CD14-positive monocyte (primary cell): Measurements from ENCODE around the gene SLC43A3. TPM values are rescaled to one million over a fixed set of nuclear protein-coding genes. Genes with fewer than 3 reads are reported as not detected.

ENCODE experiments used
- DNase-seq, 3 donors: peaks; one replicate each; pipeline ENCODE4 v3.0.0-alpha.2; 2011 to 2022
- H2AFZ ChIP-seq: 2 replicates; pipeline ENCODE4 v1.6.0; 2012; ENCODE audit warnings: mild to moderate bottlenecking, low read depth, low read length, inconsistent platforms; ENCODE audit not compliant: insufficient read depth, poor library complexity, severe bottlenecking
- H3K27ac ChIP-seq, 2 donors: 1 replicate in 1 of 2; 2 replicates in 1 of 2; pipeline ENCODE4 v1.5.1; 2012 to 2013; ENCODE audit warnings: low read length in 2 of 2, control low read depth in 1 of 2, inconsistent platforms in 1 of 2, low read depth in 1 of 2, mild to moderate bottlenecking in 1 of 2
- H3K27me3 ChIP-seq, 2 donors: one replicate each; pipeline versions ENCODE4 v1.6.0 to v1.6.1; 2011 to 2013; ENCODE audit warnings: low read length in 2 of 2; ENCODE audit not compliant: control insufficient read depth in 2 of 2, insufficient read depth in 2 of 2
- H3K36me3 ChIP-seq, 2 donors: replicated peaks in 1 of 2; 1 replicate in 1 of 2; 2 replicates in 1 of 2; pipeline versions ENCODE4 v1.5.1 to v1.6.1; 2012 to 2013; ENCODE audit warnings: low read length in 2 of 2, control low read depth in 1 of 2, inconsistent platforms in 1 of 2, mild to moderate bottlenecking in 1 of 2; ENCODE audit not compliant: insufficient read depth in 2 of 2, control insufficient read depth in 1 of 2
- H3K4me1 ChIP-seq, 2 donors: 1 replicate in 1 of 2; 2 replicates in 1 of 2; pipeline versions ENCODE4 v1.5.1 to v1.6.1; 2012 to 2013; ENCODE audit warnings: low read length in 2 of 2, control low read depth in 1 of 2, inconsistent platforms in 1 of 2, mild to moderate bottlenecking in 1 of 2, moderate library complexity in 1 of 2; ENCODE audit not compliant: insufficient read depth in 2 of 2, control insufficient read depth in 1 of 2
- H3K4me2 ChIP-seq: replicated peaks from 2 replicates; pipeline ENCODE3; 2012; ENCODE audit warnings: low read length, moderate library complexity, mild to moderate bottlenecking; ENCODE audit not compliant: poor library complexity, severe bottlenecking; ENCODE audit errors: extremely low read depth
- H3K4me3 ChIP-seq, 3 experiments: fragments of 200-600 bp in 1 of 3; sonication (generic) in 1 of 3; replicated peaks in 1 of 3; 1 replicate in 2 of 3; 2 replicates in 1 of 3; pipeline ENCODE4 v1.5.1; 2011 to 2013; ENCODE audit warnings: low read length in 3 of 3, mild to moderate bottlenecking in 3 of 3, control low read depth in 2 of 3, low read depth in 2 of 3, inconsistent platforms in 1 of 3, moderate library complexity in 1 of 3
- H3K79me2 ChIP-seq: 2 replicates; pipeline ENCODE4 v1.6.0; 2012; ENCODE audit warnings: mild to moderate bottlenecking, control low read depth, inconsistent platforms, low read length, moderate library complexity; ENCODE audit not compliant: insufficient read depth
- H3K9ac ChIP-seq: 2 replicates; pipeline ENCODE4 v1.6.0; 2017; ENCODE audit warnings: low read length, mild to moderate bottlenecking; ENCODE audit not compliant: insufficient read depth, poor library complexity, severe bottlenecking
- H3K9me3 ChIP-seq, 2 donors: replicated peaks in 1 of 2; 1 replicate in 1 of 2; 2 replicates in 1 of 2; pipeline versions ENCODE4 v1.5.1 to v1.6.1; 2012 to 2013; ENCODE audit warnings: low read length in 2 of 2, control low read depth in 1 of 2; ENCODE audit not compliant: control insufficient read depth in 1 of 2, insufficient read depth in 1 of 2
- H4K20me1 ChIP-seq: 2 replicates; pipeline ENCODE4 v1.6.0; 2012; ENCODE audit warnings: mild to moderate bottlenecking, low read length, control low read depth, moderate library complexity; ENCODE audit not compliant: insufficient read depth
- H3K27ac Mint-ChIP-seq, 7 donors: one replicate each; pipeline ENCODE4 v1.8.0; 2020; ENCODE audit warnings: mild to moderate bottlenecking in 7 of 7, mixed read lengths in 7 of 7, moderate library complexity in 6 of 7, inconsistent platforms in 2 of 7
- H3K27me3 Mint-ChIP-seq, 3 donors: one replicate each; pipeline ENCODE4 v1.8.0; 2021 to 2022; ENCODE audit warnings: low read depth in 3 of 3, mild to moderate bottlenecking in 3 of 3, mixed read lengths in 3 of 3, moderate library complexity in 3 of 3, inconsistent platforms in 1 of 3
- H3K36me3 Mint-ChIP-seq, 2 donors: one replicate each; pipeline ENCODE4 v1.8.0; 2020; ENCODE audit warnings: mixed read lengths in 2 of 2, inconsistent platforms in 1 of 2, mild to moderate bottlenecking in 1 of 2
- H3K4me1 Mint-ChIP-seq: one replicate; pipeline ENCODE4 v1.8.0; 2020; ENCODE audit warnings: mild to moderate bottlenecking, mixed read lengths
- H3K4me3 Mint-ChIP-seq, 2 donors: one replicate each; pipeline ENCODE4 v1.8.0; 2020; ENCODE audit warnings: mild to moderate bottlenecking in 2 of 2, mixed read lengths in 2 of 2, moderate library complexity in 1 of 2
- H3K9me3 Mint-ChIP-seq, 7 donors: one replicate each; pipeline ENCODE4 v1.8.0; 2020 to 2022; ENCODE audit warnings: mixed read lengths in 7 of 7, mild to moderate bottlenecking in 6 of 7, moderate library complexity in 6 of 7, inconsistent platforms in 2 of 7
- WGBS: methylation state at CpG from one replicate; pipeline ENCODE4 v1.1.5; 2013; ENCODE audit warnings: missing lambda C conversion rate; ENCODE audit not compliant: insufficient coverage; 5-methylcytosine and 5-hydroxymethylcytosine counted together
- intact Hi-C, 2 donors: fragments of 100-400 bp; cut with micrococcal nuclease; formaldehyde crosslinking; loops; one replicate each; pipeline versions ENCODE4 v1.15.0 to v1.15.1; 2023
- polyA plus RNA-seq, 3 donors: library from polyadenylated mRNA; depleted of rRNA in 1 of 3; unstranded in 2 of 3; stranded (reverse) in 1 of 3; fragments of 300-500 nt in 2 of 3; fragments of >200 nt in 1 of 3; fragmentation: Illumina TruSeq in 2 of 3; gene quantifications; 1 replicate in 2 of 3; 2 replicates in 1 of 3; pipeline ENCODE4 v1.2.3, GENCODE V29; 2012 to 2021
- TF ChIP-seq, protein P1 (sequence below): fragments of 200-600 bp; IDR thresholded peaks from one replicate; pipeline ENCODE4 v1.8.0; 2022; ENCODE audit warnings: antibody characterized with exemption, mild to moderate bottlenecking

Gene SLC43A3
- polyA plus RNA-seq, 3 donors: 82.4 to 116 (median 109) TPM

DNA sequence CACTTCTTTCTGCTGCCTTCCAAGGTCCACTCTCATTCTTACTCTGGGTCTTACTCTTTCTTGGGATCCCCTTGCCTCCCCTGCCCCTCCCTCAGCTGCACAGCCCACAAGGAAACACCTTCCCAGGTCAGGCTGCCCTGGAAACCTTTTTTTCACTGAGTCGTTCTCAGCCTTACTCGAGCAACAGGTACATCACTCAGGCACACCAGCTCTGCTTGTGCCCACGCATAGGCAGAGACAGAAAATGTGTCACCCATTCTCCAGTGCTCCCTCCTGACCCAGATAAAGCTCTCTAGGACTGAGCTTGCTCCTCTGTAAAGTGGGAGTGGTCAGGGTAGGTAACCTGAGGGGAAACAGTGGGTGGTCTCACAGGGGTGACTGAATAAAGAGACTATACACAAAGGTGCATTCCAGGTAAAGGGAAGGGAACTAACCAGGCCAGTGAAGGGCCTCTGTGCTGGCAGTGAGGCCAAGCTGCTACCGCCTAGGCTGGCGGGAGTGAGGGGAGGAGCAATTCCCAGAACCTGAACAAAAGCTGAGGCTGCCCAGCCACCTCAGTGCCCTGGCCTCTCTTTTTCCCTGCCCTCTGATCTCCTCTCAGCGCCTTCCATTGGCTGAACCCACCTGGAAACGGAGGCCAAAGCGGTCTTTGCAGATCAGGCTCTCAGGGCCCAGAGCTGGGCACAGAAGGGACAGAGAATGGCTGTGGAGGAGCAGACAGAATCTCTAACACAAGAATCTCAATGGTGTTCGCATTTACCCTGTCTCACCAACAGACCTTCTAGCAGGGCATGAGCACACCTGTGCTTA lies 61.9 kb downstream of the SLC43A3 start:
- peak overlapping the region in 1 of 7 donors; percentile 52 for H3K27ac Mint-ChIP-seq
- H3K4me3 Mint-ChIP-seq: no peak overlapping the region
- Histone ChIP-seq H3K36me3 (no peaks in the 10 kb centered on the region), H4K20me1 (no peaks in the 10 kb centered on the region), H3K27me3 (no peaks in the 10 kb centered on the region), H3K9ac (no peak overlapping the region), H3K4me1 (peaks cover 7 to 8% of the 10 kb centered on the region in 2 donors), H3K27ac (no peak overlapping the region), H2AFZ (no peak overlapping the region), H3K4me2 (no peak overlapping the region), H3K4me3 (no peak overlapping the region), H3K79me2 (no peaks in the 10 kb centered on the region), H3K9me3 (no peaks in the 10 kb centered on the region)
- DNase-seq: no peak
- TF ChIP-seq, protein P1, sequence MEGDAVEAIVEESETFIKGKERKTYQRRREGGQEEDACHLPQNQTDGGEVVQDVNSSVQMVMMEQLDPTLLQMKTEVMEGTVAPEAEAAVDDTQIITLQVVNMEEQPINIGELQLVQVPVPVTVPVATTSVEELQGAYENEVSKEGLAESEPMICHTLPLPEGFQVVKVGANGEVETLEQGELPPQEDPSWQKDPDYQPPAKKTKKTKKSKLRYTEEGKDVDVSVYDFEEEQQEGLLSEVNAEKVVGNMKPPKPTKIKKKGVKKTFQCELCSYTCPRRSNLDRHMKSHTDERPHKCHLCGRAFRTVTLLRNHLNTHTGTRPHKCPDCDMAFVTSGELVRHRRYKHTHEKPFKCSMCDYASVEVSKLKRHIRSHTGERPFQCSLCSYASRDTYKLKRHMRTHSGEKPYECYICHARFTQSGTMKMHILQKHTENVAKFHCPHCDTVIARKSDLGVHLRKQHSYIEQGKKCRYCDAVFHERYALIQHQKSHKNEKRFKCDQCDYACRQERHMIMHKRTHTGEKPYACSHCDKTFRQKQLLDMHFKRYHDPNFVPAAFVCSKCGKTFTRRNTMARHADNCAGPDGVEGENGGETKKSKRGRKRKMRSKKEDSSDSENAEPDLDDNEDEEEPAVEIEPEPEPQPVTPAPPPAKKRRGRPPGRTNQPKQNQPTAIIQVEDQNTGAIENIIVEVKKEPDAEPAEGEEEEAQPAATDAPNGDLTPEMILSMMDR: no peak
- H3K36me3 Mint-ChIP-seq: no peaks in the 10 kb centered on the region
- peaks cover 8% of the 10 kb centered on the region for H3K4me1 Mint-ChIP-seq
- intact Hi-C loops: no loop called here
- H3K27me3 Mint-ChIP-seq: peaks cover 2 to 6% (median 5%) of the 10 kb centered on the region in 3 donors
- 95% methylated on average over 6 of the region's 9 CpGs for WGBS
- H3K9me3 Mint-ChIP-seq: peaks cover 0 to 12% (median 0%) of the 10 kb centered on the region in 7 donors

GRCh38 chr11:57363131-57364080 lies 63.5 kb downstream of the SLC43A3 start:
- Mint-ChIP-seq H3K27me3 (peaks cover 2 to 5% (median 5%) of the 10 kb centered on the region in 3 donors), H3K36me3 (no peaks in the 10 kb centered on the region), H3K27ac (no peak overlapping the region), H3K4me3 (no peak overlapping the region), H3K4me1 (peaks cover 4% of the 10 kb centered on the region), H3K9me3 (peaks cover 0 to 12% (median 0%) of the 10 kb centered on the region in 7 donors)
- Histone ChIP-seq H3K27ac (no peak overlapping the region), H3K9me3 (no peaks in the 10 kb centered on the region), H3K4me3 (no peak overlapping the region), H4K20me1 (no peaks in the 10 kb centered on the region), H3K9ac (no peak overlapping the region), H3K4me1 (peaks cover 5 to 7% of the 10 kb centered on the region in 2 donors), H3K4me2 (no peak overlapping the region), H3K79me2 (no peaks in the 10 kb centered on the region), H2AFZ (no peak overlapping the region), H3K36me3 (no peaks in the 10 kb centered on the region), H3K27me3 (no peaks in the 10 kb centered on the region)
- TF ChIP-seq, protein P1: no peak
- WGBS: 91% methylated on average over 3 of the region's 7 CpGs
- no peak for DNase-seq
- intact Hi-C loops: no loop called here
